Right lobe of liver (tissue), 4 donors: ENCODE data around the gene PCMTD2.

Experiments
- CTCF ChIP-seq, 4 donors: fragments of 200-600 bp in 3 of 4; fragments of 450-650 bp in 1 of 4; IDR thresholded peaks; one replicate each; pipeline versions ENCODE4 v1.5.1 to v1.8.0; 2016 to 2022; ENCODE audit warnings: antibody characterized with exemption in 4 of 4, mild to moderate bottlenecking in 2 of 4
- POLR2A ChIP-seq: fragments of 450-650 bp; IDR thresholded peaks from one replicate; pipeline ENCODE4 v1.6.1; 2017; ENCODE audit warnings: antibody characterized with exemption, mild to moderate bottlenecking
- donor health status: DM: no; HTN: no; CAD: no.
- donor health status: DM: no; HTN: no; CAD: no.
- donor health status: DM: no; HTN: yes; CAD: no.

GRCh38 chr20:64210656-64211369 is 44.7 kb upstream of the PCMTD2 start:
- TF ChIP-seq CTCF (IDR thresholded peaks at IDR 0.05) (no peak), POLR2A (no peak)
